Smooth muscle cell (in vitro differentiated cells): ENCODE measurements around the gene DERA. TPM values are rescaled to one million over a fixed set of nuclear protein-coding genes. Genes with fewer than 3 reads are reported as not detected.
A peak's percentile ranks its signal among the peaks of the same experiment; 100 is the strongest.

Source experiments
- DNase-seq: peaks from one replicate; lab custom pipeline; 2025; ENCODE audit not compliant: unreplicated experiment; lab: John Stamatoyannopoulos, UW
- H2AFZ ChIP-seq: fragments of 200-600 bp; sonication (generic); 2 replicates; pipeline ENCODE4 v1.6.0; 2016; ENCODE audit warnings: antibody characterized with exemption, low read depth, mild to moderate bottlenecking
- H3F3A ChIP-seq: fragments of 200-600 bp; sonication (generic); 2 replicates; pipeline ENCODE4 v1.6.0; 2017; ENCODE audit warnings: antibody characterized with exemption, low read depth
- H3K27ac ChIP-seq: fragments of 200-600 bp; sonication (generic); 2 replicates; pipeline ENCODE4 v1.5.1; 2016; ENCODE audit warnings: low read depth, mild to moderate bottlenecking
- H3K27me3 ChIP-seq: fragments of 200-600 bp; sonication (generic); 2 replicates; pipeline ENCODE4 v1.6.1; 2016; ENCODE audit warnings: low read depth, mild to moderate bottlenecking
- H3K36me3 ChIP-seq: fragments of 200-600 bp; sonication (generic); 2 replicates; pipeline ENCODE4 v1.5.1; 2016; ENCODE audit warnings: low read depth
- H3K4me1 ChIP-seq: fragments of 200-600 bp; sonication (generic); 2 replicates; pipeline ENCODE4 v1.5.1; 2016; ENCODE audit warnings: low read depth
- H3K4me2 ChIP-seq: fragments of 200-600 bp; sonication (generic); 2 replicates; pipeline ENCODE4 v1.6.0; 2016; ENCODE audit warnings: mild to moderate bottlenecking
- H3K4me3 ChIP-seq: fragments of 200-600 bp; sonication (generic); 2 replicates; pipeline ENCODE4 v1.5.1; 2016; ENCODE audit warnings: mild to moderate bottlenecking
- H3K79me2 ChIP-seq: fragments of 200-600 bp; sonication (generic); 2 replicates; pipeline ENCODE4 v1.6.0; 2016; ENCODE audit warnings: low read depth, mild to moderate bottlenecking
- H3K9ac ChIP-seq: fragments of 200-600 bp; sonication (generic); 2 replicates; pipeline ENCODE4 v1.6.0; 2016; ENCODE audit warnings: low read depth
- H3K9me3 ChIP-seq: fragments of 200-600 bp; sonication (generic); replicated peaks from 2 replicates; pipeline ENCODE4 v1.5.1; 2016; ENCODE audit warnings: low read depth
- H4K20me1 ChIP-seq: fragments of 200-600 bp; sonication (generic); 2 replicates; pipeline ENCODE4 v1.6.0; 2016; ENCODE audit warnings: low read depth
- CTCF ChIP-seq: fragments of 200-600 bp; sonication (generic); IDR thresholded peaks from 2 replicates; pipeline ENCODE4 v1.5.1; 2017; ENCODE audit warnings: borderline replicate concordance, mild to moderate bottlenecking, antibody characterized with exemption; ENCODE audit not compliant: insufficient read depth, poor library complexity, severe bottlenecking
- WGBS: methylation state at CpG from one replicate; pipeline ENCODE4 v1.1.7; 2016; ENCODE audit warnings: low lambda C conversion rate; 5-methylcytosine and 5-hydroxymethylcytosine counted together
- polyA plus RNA-seq: library from polyadenylated mRNA; unstranded; fragments of >200 nt; fragmentation: Nextera tagmentation; extraction: Ambion mirVana; gene quantifications from 2 replicates; pipeline ENCODE4 v1.2.1, GENCODE V29; 2016
- total RNA-seq: library from RNA; depleted of rRNA; stranded (reverse); fragments of >200 nt; gene quantifications from 2 replicates; pipeline ENCODE4 v1.2.3, GENCODE V29; 2014

Gene DERA
- total and polyA plus RNA-seq, 2 experiments from 2014 or later = 23.3 to 35.1 TPM

DNA sequence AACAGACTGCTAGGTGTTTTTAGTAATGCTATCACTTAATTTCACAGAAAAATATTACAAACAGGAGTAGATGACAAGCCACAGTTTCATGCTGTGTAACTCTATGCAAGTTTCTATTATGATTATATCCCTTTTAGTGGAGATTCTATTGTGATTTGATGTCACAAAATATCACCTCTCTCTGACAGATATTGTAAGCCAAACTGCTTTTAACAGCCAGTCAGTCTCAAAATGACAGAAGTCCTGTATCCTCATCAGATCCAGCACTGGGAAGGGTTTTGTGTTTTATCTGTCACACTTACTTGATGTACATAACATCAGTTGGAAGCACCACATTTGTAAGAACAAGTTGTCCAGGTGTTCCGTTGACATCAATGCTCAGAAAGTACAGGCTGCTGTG, 164.8 kb downstream of the DERA start:
- no peaks in the 10 kb centered on the region for H4K20me1 ChIP-seq
- no peaks in the 10 kb centered on the region for H3K4me1 ChIP-seq
- no peak for DNase-seq
- no peak for TF ChIP-seq CTCF
- H3K9me3 ChIP-seq = no peaks in the 10 kb centered on the region
- H3F3A ChIP-seq = no peaks in the 10 kb centered on the region
- H3K79me2 ChIP-seq = no peaks in the 10 kb centered on the region
- no peak overlapping the region for H3K4me3 ChIP-seq
- no peaks in the 10 kb centered on the region for H3K27me3 ChIP-seq
- WGBS = 70% methylated on average over 1 of the region's 1 CpG
- H2AFZ ChIP-seq = no peak overlapping the region
- no peaks in the 10 kb centered on the region for H3K36me3 ChIP-seq
- no peak overlapping the region for H3K9ac ChIP-seq
- no peak overlapping the region for H3K27ac ChIP-seq
- H3K4me2 ChIP-seq = no peak overlapping the region

- 43% methylated on average over 2 of the region's 2 CpGs for WGBS
Measured at GRCh38 chr12:16076557-16076956, 165.4 kb downstream of the DERA start.

GRCh38 chr12:16076970-16077522, 165.9 kb downstream of the DERA start:
- H3K4me3 ChIP-seq = no peak overlapping the region
- no peaks in the 10 kb centered on the region for H3K27me3 ChIP-seq
- no peak overlapping the region for H3K27ac ChIP-seq
- H3K9me3 ChIP-seq = no peaks in the 10 kb centered on the region
- no peak for TF ChIP-seq CTCF
- no peaks in the 10 kb centered on the region for H3K36me3 ChIP-seq
- H3K4me2 ChIP-seq = no peak overlapping the region
- no peak overlapping the region for H2AFZ ChIP-seq
- DNase-seq = no peak
- no peaks in the 10 kb centered on the region for H3F3A ChIP-seq
- H3K4me1 ChIP-seq = no peaks in the 10 kb centered on the region
- WGBS = 91% methylated on average over 1 of the region's 1 CpG
- H3K79me2 ChIP-seq = no peaks in the 10 kb centered on the region
- H3K9ac ChIP-seq = no peak overlapping the region
- no peaks in the 10 kb centered on the region for H4K20me1 ChIP-seq

More at GRCh38 chr12:16076557-16076956, 165.4 kb downstream of the DERA start:
- no peak overlapping the region for H3K4me2 ChIP-seq
- no peaks in the 10 kb centered on the region for H3K27me3 ChIP-seq
- H3K4me1 ChIP-seq = no peaks in the 10 kb centered on the region
- no peak overlapping the region for H2AFZ ChIP-seq
- H3F3A ChIP-seq = no peaks in the 10 kb centered on the region
- H3K4me3 ChIP-seq = no peak overlapping the region
- no peak overlapping the region for H3K27ac ChIP-seq
- H3K36me3 ChIP-seq = no peaks in the 10 kb centered on the region
- TF ChIP-seq CTCF = peak; percentile 18
- no peaks in the 10 kb centered on the region for H3K79me2 ChIP-seq
- no peak overlapping the region for H3K9ac ChIP-seq
- DNase-seq = no peak
- H4K20me1 ChIP-seq = no peaks in the 10 kb centered on the region
- H3K9me3 ChIP-seq = no peaks in the 10 kb centered on the region

DNA sequence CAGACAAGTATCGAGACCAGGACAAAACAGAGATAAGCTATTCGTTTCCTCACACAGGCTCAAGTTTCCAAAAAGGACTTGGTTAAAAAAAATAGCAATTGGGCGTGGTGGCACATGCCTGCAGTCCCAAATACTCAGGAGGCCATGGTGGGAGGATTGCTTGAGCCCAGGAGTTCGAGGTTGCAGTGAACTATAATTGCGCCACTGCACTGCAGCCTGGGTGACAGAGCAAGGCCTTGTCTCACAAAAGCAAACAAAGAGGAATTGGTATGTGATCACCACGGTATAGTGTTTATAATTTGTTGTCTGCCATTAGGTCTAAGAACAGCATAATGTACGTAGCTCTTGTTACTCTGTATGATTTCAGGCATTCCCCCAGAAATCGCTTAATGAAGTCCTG, 175.3 kb downstream of the DERA start:
- TF ChIP-seq CTCF = no peak
- H3K4me2 ChIP-seq = no peak overlapping the region
- H3F3A ChIP-seq = no peaks in the 10 kb centered on the region
- no peaks in the 10 kb centered on the region for H4K20me1 ChIP-seq
- no peaks in the 10 kb centered on the region for H3K4me1 ChIP-seq
- no peak overlapping the region for H2AFZ ChIP-seq
- no peak for DNase-seq
- no peaks in the 10 kb centered on the region for H3K9me3 ChIP-seq
- H3K27me3 ChIP-seq = no peaks in the 10 kb centered on the region
- no peaks in the 10 kb centered on the region for H3K36me3 ChIP-seq
- no peak overlapping the region for H3K9ac ChIP-seq
- H3K79me2 ChIP-seq = no peaks in the 10 kb centered on the region
- no peak overlapping the region for H3K27ac ChIP-seq
- no peak overlapping the region for H3K4me3 ChIP-seq
- 82% methylated on average over 8 of the region's 8 CpGs for WGBS
